WERI-Rb-1 (cell line): ENCODE measurements around the gene SLC22A31.

Experiments
- DNase-seq: peaks from one replicate; pipeline ENCODE4 v3.0.0-alpha.2; 2020
- H3K27ac ChIP-seq: fragments of 250-450 bp; sonication (Bioruptor Pico); 2 replicates; pipeline ENCODE4 v1.5.1; 2020; ENCODE audit warnings: mild to moderate bottlenecking, moderate library complexity
- H3K27me3 ChIP-seq: fragments of 250-450 bp; sonication (Bioruptor Pico); 2 replicates; pipeline ENCODE4 v1.5.1; 2021; ENCODE audit warnings: mild to moderate bottlenecking, low read depth, moderate library complexity; ENCODE audit not compliant: insufficient read depth, severe bottlenecking
- H3K36me3 ChIP-seq: fragments of 250-450 bp; sonication (Bioruptor Pico); 2 replicates; pipeline ENCODE4 v1.5.1; 2020; ENCODE audit warnings: mild to moderate bottlenecking, moderate library complexity
- H3K4me3 ChIP-seq: 2 replicates; pipeline ENCODE4 v1.5.1; 2011; ENCODE audit warnings: low read depth, mild to moderate bottlenecking, control low read depth, low read length
- H3K9me3 ChIP-seq: fragments of 250-450 bp; sonication (Bioruptor Pico); 2 replicates; pipeline ENCODE4 v1.5.1; 2021; ENCODE audit warnings: mild to moderate bottlenecking, moderate library complexity; ENCODE audit not compliant: severe bottlenecking
- TF ChIP-seq, protein P1 (sequence below): IDR thresholded peaks from 2 replicates; pipeline ENCODE4 v1.5.1; 2011; ENCODE audit warnings: low read depth, mild to moderate bottlenecking, control low read depth, inconsistent platforms, low read length

The SLC22A31 gene

DNA sequence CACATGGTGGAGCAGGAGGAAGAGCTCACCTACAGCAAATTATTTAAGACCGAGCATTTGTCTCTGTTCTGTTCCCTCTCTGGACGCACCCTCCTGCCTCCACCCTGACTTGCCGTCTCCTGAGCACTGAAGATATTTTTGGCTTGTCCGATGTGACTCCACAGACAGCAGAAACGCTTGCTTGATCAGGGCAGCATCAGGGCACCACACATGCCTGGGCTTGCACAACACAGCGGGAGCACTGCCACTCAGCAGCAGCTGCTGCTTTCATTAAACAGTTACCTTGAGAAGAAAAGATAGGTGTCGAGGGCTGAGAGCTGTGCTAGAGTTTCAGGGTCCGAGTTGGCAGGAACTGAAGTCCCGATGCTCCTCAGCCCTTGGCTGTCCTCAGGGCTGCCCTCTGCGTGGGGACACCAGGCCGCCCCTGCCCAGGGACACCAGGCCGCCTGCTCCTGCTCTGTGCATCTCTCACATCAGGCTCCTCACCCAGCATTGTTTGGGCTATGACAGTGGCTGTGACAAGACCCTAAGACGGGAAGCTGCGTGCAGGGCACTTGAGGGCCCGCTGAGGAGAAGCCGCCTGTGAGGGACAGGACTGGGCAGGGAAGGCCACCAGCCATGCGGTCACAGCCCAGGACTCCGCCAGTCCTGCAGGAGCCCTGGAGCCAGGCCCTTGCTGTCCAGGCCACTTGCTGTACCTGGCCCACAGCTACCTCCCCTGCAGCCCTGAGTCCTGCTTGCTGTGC, 50.1 kb downstream of the SLC22A31 start:
- DNase-seq, result no peak
- Histone ChIP-seq H3K36me3 (no peaks in the 10 kb centered on the region; the same call in 1 of the 2 replicates), H3K9me3 (no peaks in the 10 kb centered on the region), H3K27ac (no peak overlapping the region), H3K27me3 (no peaks in the 10 kb centered on the region), H3K4me3 (no peak overlapping the region)
- TF ChIP-seq, protein P1, sequence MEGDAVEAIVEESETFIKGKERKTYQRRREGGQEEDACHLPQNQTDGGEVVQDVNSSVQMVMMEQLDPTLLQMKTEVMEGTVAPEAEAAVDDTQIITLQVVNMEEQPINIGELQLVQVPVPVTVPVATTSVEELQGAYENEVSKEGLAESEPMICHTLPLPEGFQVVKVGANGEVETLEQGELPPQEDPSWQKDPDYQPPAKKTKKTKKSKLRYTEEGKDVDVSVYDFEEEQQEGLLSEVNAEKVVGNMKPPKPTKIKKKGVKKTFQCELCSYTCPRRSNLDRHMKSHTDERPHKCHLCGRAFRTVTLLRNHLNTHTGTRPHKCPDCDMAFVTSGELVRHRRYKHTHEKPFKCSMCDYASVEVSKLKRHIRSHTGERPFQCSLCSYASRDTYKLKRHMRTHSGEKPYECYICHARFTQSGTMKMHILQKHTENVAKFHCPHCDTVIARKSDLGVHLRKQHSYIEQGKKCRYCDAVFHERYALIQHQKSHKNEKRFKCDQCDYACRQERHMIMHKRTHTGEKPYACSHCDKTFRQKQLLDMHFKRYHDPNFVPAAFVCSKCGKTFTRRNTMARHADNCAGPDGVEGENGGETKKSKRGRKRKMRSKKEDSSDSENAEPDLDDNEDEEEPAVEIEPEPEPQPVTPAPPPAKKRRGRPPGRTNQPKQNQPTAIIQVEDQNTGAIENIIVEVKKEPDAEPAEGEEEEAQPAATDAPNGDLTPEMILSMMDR, result no peak

DNA sequence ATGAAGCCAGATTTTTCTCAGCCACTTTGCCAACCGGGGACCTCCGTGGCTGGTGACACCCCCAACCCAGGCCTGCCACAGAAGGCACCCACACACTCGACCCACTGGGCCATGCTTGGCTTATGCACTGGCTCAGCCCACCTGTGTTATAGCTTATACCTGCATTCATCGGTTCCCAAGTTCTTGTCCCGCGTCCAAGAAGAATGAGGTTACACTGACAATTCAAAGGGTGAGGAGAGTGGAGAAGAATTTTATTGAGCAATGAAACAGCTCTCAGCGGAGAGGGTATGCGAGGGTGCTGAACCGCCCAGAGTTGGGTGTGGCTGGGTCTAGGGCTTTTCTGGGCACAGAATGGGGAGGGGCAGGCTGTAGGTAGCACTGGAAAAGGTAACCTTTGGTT, 51.0 kb downstream of the SLC22A31 start:
- DNase-seq, result no peak
- TF ChIP-seq, protein P1, result no peak
- no peaks in the 10 kb centered on the region for H3K9me3 ChIP-seq
- no peak overlapping the region for H3K4me3 ChIP-seq
- no peak overlapping the region for H3K27ac ChIP-seq
- no peaks in the 10 kb centered on the region for H3K27me3 ChIP-seq
- H3K36me3 ChIP-seq, result no peaks in the 10 kb centered on the region; the same call in 1 of the 2 replicates

DNA sequence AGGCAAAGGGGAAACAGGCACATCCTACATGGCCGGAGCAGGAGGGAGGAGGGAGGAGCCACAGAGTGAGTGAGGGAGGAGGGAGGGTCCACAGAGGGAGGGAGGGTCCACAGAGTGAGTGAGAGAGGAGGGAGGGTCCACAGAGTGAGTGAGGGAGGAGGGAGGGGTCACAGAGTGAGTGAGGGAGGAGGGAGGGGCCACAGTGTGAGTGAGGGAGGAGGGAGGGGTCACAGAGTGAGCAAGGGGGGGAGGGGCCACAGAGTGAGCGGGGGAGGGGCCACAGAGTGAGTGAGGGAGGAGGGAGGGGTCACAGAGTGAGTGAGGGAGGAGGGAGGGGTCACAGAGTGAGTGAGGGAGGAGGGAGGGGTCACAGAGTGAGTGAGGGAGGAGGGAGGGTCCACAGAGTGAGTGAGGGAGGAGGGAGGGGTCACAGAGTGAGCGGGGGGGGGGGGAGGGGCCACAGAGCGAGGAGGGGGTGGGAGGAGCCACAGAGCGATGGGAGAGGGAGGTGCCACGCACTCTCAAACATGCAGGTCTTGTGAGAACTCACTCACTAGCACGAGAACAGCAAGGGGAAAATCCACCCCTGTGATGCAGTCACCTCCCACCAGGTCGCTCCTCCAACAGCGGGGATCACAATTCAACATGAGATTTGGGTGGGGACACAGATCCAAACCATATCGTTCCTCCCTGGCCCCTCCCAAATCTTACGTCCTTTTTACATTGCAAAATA, 53.1 kb downstream of the SLC22A31 start:
- Histone ChIP-seq H3K27ac (no peak overlapping the region), H3K4me3 (no peak overlapping the region), H3K9me3 (no peaks in the 10 kb centered on the region), H3K36me3 (no peaks in the 10 kb centered on the region; the same call in 1 of the 2 replicates), H3K27me3 (no peaks in the 10 kb centered on the region)
- TF ChIP-seq, protein P1, result no peak
- no peak for DNase-seq

DNA sequence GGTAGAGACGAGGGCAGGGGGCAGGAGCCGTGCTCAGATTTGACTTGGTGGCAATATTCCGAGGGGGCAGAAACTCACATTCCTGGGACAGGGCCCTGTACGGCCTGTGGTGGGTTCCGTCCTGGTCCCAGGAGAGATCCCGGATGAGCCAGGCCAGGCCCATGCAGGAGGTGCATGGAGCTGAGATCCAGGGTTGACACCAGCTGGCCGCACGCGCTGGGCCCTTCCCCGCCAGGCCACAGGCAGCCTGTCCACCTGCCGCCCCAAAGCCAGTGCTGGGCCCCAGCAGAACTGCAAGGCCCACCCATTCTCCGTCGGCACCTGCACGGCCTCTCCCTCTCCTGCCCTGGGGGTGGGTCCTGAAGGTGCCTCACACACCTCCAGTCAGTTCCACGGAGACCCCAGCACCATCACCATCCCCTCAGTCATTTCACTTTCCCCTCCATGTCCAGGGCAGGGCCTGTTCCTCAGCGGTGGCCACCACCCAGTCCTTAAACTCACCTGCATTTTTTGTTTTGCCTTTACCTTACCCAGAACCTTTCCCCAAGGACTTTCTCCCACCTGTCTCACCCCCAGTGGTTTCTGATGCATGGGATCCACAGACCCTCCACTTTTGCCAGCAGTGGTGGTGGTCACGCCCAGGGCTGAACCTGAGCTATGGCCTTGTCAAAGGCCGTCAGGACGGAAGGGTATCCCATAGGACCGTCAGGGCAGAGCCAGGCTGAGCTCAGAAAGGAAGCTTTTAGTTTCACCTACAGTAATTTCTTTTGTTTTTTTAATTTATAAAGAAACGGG, 53.9 kb downstream of the SLC22A31 start:
- H3K27me3 ChIP-seq, result no peaks in the 10 kb centered on the region
- H3K36me3 ChIP-seq, result no peaks in the 10 kb centered on the region; the same call in 1 of the 2 replicates
- DNase-seq, result no peak
- no peaks in the 10 kb centered on the region for H3K9me3 ChIP-seq
- TF ChIP-seq, protein P1, result no peak
- no peak overlapping the region for H3K4me3 ChIP-seq
- no peak overlapping the region for H3K27ac ChIP-seq
